ENCODE measurements around the gene USP17L12. TPM values are rescaled to one million over a fixed set of nuclear protein-coding genes. Genes with fewer than 3 reads are reported as not detected.
"Not testable (repeated sequence)": the region's sequence is repeated elsewhere in the genome, so short reads cannot be mapped to it uniquely, and the experiment has no call there.

Gene USP17L12, protein sequence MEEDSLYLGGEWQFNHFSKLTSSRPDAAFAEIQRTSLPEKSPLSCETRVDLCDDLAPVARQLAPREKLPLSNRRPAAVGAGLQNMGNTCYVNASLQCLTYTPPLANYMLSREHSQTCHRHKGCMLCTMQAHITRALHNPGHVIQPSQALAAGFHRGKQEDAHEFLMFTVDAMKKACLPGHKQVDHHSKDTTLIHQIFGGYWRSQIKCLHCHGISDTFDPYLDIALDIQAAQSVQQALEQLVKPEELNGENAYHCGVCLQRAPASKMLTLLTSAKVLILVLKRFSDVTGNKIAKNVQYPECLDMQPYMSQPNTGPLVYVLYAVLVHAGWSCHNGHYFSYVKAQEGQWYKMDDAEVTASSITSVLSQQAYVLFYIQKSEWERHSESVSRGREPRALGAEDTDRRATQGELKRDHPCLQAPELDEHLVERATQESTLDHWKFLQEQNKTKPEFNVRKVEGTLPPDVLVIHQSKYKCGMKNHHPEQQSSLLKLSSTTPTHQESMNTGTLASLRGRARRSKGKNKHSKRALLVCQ
- not detected in 2 replicates for total RNA-seq (2014; rRNA removed; shearing (Covaris generic))

DNA sequence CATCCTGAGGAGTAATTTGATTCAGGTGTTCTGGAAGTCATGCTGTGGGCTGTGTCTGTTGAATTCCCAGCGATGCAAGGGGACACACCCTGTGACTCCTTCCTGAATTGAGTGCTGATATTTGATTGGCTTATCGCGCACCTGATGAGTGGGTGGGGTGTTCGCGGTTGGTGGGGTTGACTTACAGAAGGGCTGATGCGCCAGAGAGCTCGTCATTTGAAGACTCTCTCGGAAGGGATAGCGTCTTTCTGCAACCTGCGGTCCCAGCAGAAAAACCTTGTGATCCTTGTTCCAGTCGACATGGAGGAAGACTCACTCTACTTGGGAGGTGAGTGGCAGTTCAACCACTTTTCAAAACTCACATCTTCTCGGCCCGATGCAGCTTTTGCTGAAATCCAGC is at the start of gene USP17L12:
USP17L12 (plus strand) TSS at position 301 of the 400 bp plus-strand sequence; CDS start at position 301, 0 bp downstream.
- H3K27me3 ChIP-seq (ENCODE audit: control insufficient read depth, insufficient read depth, low read length); H3K4me3 ChIP-seq (ENCODE audit: insufficient read depth, low read depth, low read length); DNase-seq; H3K36me3 ChIP-seq (replicated peaks; ENCODE audit: control insufficient read depth, insufficient read depth, low read length): not testable (repeated sequence)

DNA sequence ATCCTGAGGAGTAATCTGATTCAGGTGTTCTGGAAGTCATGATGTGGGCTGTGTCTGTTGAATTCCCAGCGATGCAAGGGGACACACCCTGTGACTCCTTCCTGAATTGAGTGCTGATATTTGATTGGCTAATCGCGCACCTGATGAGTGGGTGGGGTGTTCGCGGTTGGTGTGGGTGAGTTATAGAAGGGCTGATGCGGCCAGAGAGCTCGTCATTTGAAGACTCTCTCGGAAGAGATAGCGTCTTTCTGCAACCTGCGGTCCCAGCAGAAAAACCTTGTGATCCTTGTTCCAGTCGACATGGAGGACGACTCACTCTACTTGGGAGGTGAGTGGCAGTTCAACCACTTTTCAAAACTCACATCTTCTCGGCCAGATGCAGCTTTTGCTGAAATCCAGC is 9.6 kb upstream of the USP17L12 start, which contains the start of gene USP17L10:
USP17L10 (plus strand) TSS at position 301 of the 400 bp plus-strand sequence; CDS start at position 301, 0 bp downstream.
- H3K36me3 ChIP-seq (replicated peaks; ENCODE audit: control insufficient read depth, insufficient read depth, low read length); DNase-seq; H3K4me3 ChIP-seq (ENCODE audit: insufficient read depth, low read depth, low read length); H3K27me3 ChIP-seq (ENCODE audit: control insufficient read depth, insufficient read depth, low read length): not testable (repeated sequence)

GRCh38 chr4:9214701-9215100 is 5.3 kb upstream of the USP17L12 start:
- H3K36me3 ChIP-seq (replicated peaks; ENCODE audit: control insufficient read depth, insufficient read depth, low read length); H3K27me3 ChIP-seq (ENCODE audit: control insufficient read depth, insufficient read depth, low read length); H3K4me3 ChIP-seq (ENCODE audit: insufficient read depth, low read depth, low read length); DNase-seq: not testable (repeated sequence)

- H3K4me3 ChIP-seq (ENCODE audit: insufficient read depth, low read depth, low read length); DNase-seq; H3K36me3 ChIP-seq (replicated peaks; ENCODE audit: control insufficient read depth, insufficient read depth, low read length); H3K27me3 ChIP-seq (ENCODE audit: control insufficient read depth, insufficient read depth, low read length): not testable (repeated sequence)
Observed at GRCh38 chr4:9215105-9215504, 4.8 kb upstream of the USP17L12 start, which contains the start of gene USP17L11. Gene USP17L11, plus strand, starts transcription at chr4:9215405. Its CDS starts 0 bp downstream, at chr4:9215405.

DNA sequence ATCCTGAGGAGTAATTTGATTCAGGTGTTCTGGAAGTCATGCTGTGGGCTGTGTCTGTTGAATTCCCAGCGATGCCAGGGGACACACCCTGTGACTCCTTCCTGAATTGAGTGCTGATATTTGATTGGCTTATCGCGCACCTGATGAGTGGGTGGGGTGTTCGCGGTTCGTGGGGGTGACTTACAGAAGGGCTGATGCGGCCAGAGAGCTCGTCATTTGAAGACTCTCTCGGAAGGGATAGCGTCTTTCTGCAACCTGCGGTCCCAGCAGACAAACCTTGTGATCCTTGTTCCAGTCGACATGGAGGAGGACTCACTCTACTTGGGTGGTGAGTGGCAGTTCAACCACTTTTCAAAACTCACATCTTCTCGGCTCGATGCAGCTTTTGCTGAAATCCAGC is 4.6 kb downstream of the USP17L12 start, which contains the start of gene USP17L13:
USP17L13 (plus strand) TSS at position 301 of the 400 bp plus-strand sequence; CDS start at position 301, 0 bp downstream.
- H3K27me3 ChIP-seq (ENCODE audit: control insufficient read depth, insufficient read depth, low read length); H3K4me3 ChIP-seq (ENCODE audit: insufficient read depth, low read depth, low read length); DNase-seq; H3K36me3 ChIP-seq (replicated peaks; ENCODE audit: control insufficient read depth, insufficient read depth, low read length): not testable (repeated sequence)

DNA sequence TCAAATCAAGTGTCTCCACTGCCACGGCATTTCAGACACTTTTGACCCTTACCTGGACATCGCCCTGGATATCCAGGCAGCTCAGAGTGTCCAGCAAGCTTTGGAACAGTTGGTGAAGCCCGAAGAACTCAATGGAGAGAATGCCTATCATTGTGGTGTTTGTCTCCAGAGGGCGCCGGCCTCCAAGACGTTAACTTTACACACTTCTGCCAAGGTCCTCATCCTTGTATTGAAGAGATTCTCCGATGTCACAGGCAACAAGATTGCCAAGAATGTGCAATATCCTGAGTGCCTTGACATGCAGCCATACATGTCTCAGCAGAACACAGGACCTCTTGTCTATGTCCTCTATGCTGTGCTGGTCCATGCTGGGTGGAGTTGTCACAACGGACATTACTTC is 10.3 kb downstream of the USP17L12 start:
- not testable (repeated sequence) for H3K4me3 ChIP-seq (ENCODE audit: insufficient read depth, low read depth, low read length); H3K36me3 ChIP-seq (replicated peaks; ENCODE audit: control insufficient read depth, insufficient read depth, low read length); H3K27me3 ChIP-seq (ENCODE audit: control insufficient read depth, insufficient read depth, low read length); DNase-seq

DNA sequence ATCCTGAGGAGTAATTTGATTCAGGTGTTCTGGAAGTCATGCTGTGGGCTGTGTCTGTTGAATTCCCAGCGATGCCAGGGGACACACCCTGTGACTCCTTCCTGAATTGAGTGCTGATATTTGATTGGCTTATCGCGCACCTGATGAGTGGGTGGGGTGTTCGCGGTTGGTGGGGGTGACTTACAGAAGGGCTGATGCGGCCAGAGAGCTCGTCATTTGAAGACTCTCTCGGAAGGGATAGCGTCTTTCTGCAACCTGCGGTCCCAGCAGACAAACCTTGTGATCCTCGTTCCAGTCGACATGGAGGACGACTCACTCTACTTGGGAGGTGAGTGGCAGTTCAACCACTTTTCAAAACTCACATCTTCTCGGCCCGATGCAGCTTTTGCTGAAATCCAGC is 14.1 kb downstream of the USP17L12 start, which contains the start of gene USP17L15:
USP17L15 (plus strand) TSS at position 301 of the 400 bp plus-strand sequence; CDS start at position 301, 0 bp downstream.
- H3K4me3 ChIP-seq (ENCODE audit: insufficient read depth, low read depth, low read length); H3K27me3 ChIP-seq (ENCODE audit: control insufficient read depth, insufficient read depth, low read length); H3K36me3 ChIP-seq (replicated peaks; ENCODE audit: control insufficient read depth, insufficient read depth, low read length); DNase-seq: not testable (repeated sequence)

DNA sequence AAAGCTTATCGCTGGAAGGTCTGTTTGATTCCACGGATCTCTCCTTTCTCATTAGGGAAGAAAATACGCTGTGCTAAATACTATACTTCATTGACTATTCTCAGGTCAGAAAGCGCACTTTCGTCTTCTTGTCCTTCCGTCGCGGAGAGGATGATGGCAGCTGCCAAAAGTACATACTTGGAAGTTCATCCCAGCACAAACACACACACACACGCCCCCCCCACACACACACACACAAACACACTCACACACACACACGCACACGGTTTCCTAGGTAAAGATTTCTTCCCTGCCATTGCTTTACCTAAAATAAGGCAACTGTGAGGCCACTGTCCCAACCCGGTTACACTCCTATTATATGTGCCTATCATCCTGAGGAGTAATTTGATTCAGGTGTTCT is 18.5 kb downstream of the USP17L12 start:
- not testable (repeated sequence) for DNase-seq; H3K36me3 ChIP-seq (replicated peaks; ENCODE audit: control insufficient read depth, insufficient read depth, low read length); H3K4me3 ChIP-seq (ENCODE audit: insufficient read depth, low read depth, low read length); H3K27me3 ChIP-seq (ENCODE audit: control insufficient read depth, insufficient read depth, low read length)

DNA sequence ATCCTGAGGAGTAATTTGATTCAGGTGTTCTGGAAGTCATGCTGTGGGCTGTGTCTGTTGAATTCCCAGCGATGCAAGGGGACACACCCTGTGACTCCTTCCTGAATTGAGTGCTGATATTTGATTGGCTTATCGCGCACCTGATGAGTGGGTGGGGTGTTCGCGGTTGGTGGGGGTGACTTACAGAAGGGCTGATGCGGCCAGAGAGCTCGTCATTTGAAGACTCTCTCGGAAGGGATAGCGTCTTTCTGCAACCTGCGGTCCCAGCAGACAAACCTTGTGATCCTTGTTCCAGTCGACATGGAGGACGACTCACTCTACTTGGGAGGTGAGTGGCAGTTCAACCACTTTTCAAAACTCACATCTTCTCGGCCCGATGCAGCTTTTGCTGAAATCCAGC is 23.6 kb downstream of the USP17L12 start, which contains the start of gene USP17L17:
USP17L17 (plus strand) TSS at position 301 of the 400 bp plus-strand sequence; CDS start at position 301, 0 bp downstream.
- not testable (repeated sequence) for DNase-seq; H3K36me3 ChIP-seq (replicated peaks; ENCODE audit: control insufficient read depth, insufficient read depth, low read length); H3K4me3 ChIP-seq (ENCODE audit: insufficient read depth, low read depth, low read length); H3K27me3 ChIP-seq (ENCODE audit: control insufficient read depth, insufficient read depth, low read length)

- H3K4me3 ChIP-seq (ENCODE audit: insufficient read depth, low read depth, low read length); H3K27me3 ChIP-seq (ENCODE audit: control insufficient read depth, insufficient read depth, low read length); H3K36me3 ChIP-seq (replicated peaks; ENCODE audit: control insufficient read depth, insufficient read depth, low read length); DNase-seq: not testable (repeated sequence)
Observed at GRCh38 chr4:9247953-9248680, 28.2 kb downstream of the USP17L12 start, which contains the start of gene USP17L18. Gene USP17L18, plus strand, starts transcription at chr4:9248630. Its CDS starts 0 bp downstream, at chr4:9248630.

DNA sequence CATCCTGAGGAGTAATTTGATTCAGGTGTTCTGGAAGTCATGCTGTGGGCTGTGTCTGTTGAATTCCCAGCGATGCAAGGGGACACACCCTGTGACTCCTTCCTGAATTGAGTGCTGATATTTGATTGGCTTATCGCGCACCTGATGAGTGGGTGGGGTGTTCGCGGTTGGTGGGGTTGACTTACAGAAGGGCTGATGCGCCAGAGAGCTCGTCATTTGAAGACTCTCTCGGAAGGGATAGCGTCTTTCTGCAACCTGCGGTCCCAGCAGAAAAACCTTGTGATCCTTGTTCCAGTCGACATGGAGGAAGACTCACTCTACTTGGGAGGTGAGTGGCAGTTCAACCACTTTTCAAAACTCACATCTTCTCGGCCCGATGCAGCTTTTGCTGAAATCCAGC is 33.1 kb downstream of the USP17L12 start, which contains the start of gene USP17L19:
USP17L19 (plus strand) TSS at position 301 of the 400 bp plus-strand sequence; CDS start at position 301, 0 bp downstream.
- not testable (repeated sequence) for H3K27me3 ChIP-seq (ENCODE audit: control insufficient read depth, insufficient read depth, low read length); DNase-seq; H3K4me3 ChIP-seq (ENCODE audit: insufficient read depth, low read depth, low read length); H3K36me3 ChIP-seq (replicated peaks; ENCODE audit: control insufficient read depth, insufficient read depth, low read length)

DNA sequence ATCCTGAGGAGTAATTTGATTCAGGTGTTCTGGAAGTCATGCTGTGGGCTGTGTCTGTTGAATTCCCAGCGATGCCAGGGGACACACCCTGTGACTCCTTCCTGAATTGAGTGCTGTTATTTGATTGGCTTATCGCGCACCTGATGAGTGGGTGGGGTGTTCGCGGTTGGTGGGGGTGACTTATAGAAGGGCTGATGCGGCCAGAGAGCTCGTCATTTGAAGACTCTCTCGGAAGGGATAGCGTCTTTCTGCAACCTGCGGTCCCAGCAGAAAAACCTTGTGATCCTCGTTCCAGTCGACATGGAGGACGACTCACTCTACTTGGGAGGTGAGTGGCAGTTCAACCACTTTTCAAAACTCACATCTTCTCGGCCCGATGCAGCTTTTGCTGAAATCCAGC is 37.9 kb downstream of the USP17L12 start, which contains the start of gene USP17L20:
USP17L20 (plus strand) TSS at position 301 of the 400 bp plus-strand sequence; CDS start at position 301, 0 bp downstream.
- not testable (repeated sequence) for DNase-seq; H3K4me3 ChIP-seq (ENCODE audit: insufficient read depth, low read depth, low read length); H3K36me3 ChIP-seq (replicated peaks; ENCODE audit: control insufficient read depth, insufficient read depth, low read length); H3K27me3 ChIP-seq (ENCODE audit: control insufficient read depth, insufficient read depth, low read length)

DNA sequence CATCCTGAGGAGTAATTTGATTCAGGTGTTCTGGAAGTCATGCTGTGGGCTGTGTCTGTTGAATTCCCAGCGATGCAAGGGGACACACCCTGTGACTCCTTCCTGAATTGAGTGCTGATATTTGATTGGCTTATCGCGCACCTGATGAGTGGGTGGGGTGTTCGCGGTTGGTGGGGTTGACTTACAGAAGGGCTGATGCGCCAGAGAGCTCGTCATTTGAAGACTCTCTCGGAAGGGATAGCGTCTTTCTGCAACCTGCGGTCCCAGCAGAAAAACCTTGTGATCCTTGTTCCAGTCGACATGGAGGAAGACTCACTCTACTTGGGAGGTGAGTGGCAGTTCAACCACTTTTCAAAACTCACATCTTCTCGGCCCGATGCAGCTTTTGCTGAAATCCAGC is 42.6 kb downstream of the USP17L12 start, which contains the start of gene USP17L21:
USP17L21 (plus strand) TSS at position 301 of the 400 bp plus-strand sequence; CDS start at position 301, 0 bp downstream.
- not testable (repeated sequence) for H3K27me3 ChIP-seq (ENCODE audit: control insufficient read depth, insufficient read depth, low read length); DNase-seq; H3K4me3 ChIP-seq (ENCODE audit: insufficient read depth, low read depth, low read length); H3K36me3 ChIP-seq (replicated peaks; ENCODE audit: control insufficient read depth, insufficient read depth, low read length)

GRCh38 chr4:9267319-9267718 is 47.4 kb downstream of the USP17L12 start, which contains the start of gene USP17L22:
Gene USP17L22, plus strand, starts transcription at chr4:9267619. Its CDS starts 0 bp downstream, at chr4:9267619.
- not testable (repeated sequence) for H3K36me3 ChIP-seq (replicated peaks; ENCODE audit: control insufficient read depth, insufficient read depth, low read length); H3K27me3 ChIP-seq (ENCODE audit: control insufficient read depth, insufficient read depth, low read length); H3K4me3 ChIP-seq (ENCODE audit: insufficient read depth, low read depth, low read length); DNase-seq

All from H7 (cell line).